K562 (cell line): ENCODE results near the gene P2RY11. TPM values are rescaled to one million over a fixed set of nuclear protein-coding genes. Genes with fewer than 3 reads are reported as not detected.

Experiments used
- ASH1L ChIP-seq: fragments of 450-650 bp; IDR thresholded peaks from 2 replicates; pipeline ENCODE4 v1.6.1; 2018; ENCODE audit warnings: borderline replicate concordance, mild to moderate bottlenecking, low read depth; ENCODE audit not compliant: partially characterized antibody
- BRF1 ChIP-seq: IDR thresholded peaks from 3 replicates; pipeline ENCODE4 v1.6.1; 2011; ENCODE audit warnings: borderline replicate concordance, mild to moderate bottlenecking; ENCODE audit not compliant: insufficient read length; ENCODE audit errors: extremely low read depth
- CEBPG ChIP-seq, 3 experiments: fragments of 200-800 bp in 1 of 3; sonication (Bioruptor generic) in 1 of 3; sonication (generic) in 1 of 3; formaldehyde crosslinking in 1 of 3; IDR thresholded peaks in 2 of 3; conservative IDR thresholded peaks in 1 of 3; 2 replicates each; pipeline versions ENCODE4 v1.6.1 to v1.8.0; 2016 to 2022; ENCODE audit warnings: missing compliant biosample characterization in 2 of 3, missing genetic modification characterization in 2 of 3, mild to moderate bottlenecking in 1 of 3, missing genetic modification reagents in 1 of 3
- ERF ChIP-seq: fragments of 450-650 bp; formaldehyde crosslinking; IDR thresholded peaks from 2 replicates; pipeline ENCODE4 v1.4.0; 2020; ENCODE audit warnings: mild to moderate bottlenecking, mixed read lengths
- ETV6 ChIP-seq, 3 experiments: fragments of 150-350 bp in 1 of 3; sonication (generic) in 1 of 3; formaldehyde crosslinking in 1 of 3; IDR thresholded peaks; 2 replicates each; pipeline versions ENCODE4 v1.6.1 to v1.8.0; 2014 to 2022; ENCODE audit warnings: borderline replicate concordance in 2 of 3, low read depth in 2 of 3, antibody characterized with exemption in 1 of 3, low read length in 1 of 3, mild to moderate bottlenecking in 1 of 3, missing genetic modification reagents in 1 of 3
- FOS ChIP-seq: IDR thresholded peaks from 3 replicates; pipeline ENCODE4 v1.6.1; 2011; ENCODE audit not compliant: insufficient read length; ENCODE audit errors: extremely low read depth
- GTF2E2 ChIP-seq: fragments of 200-800 bp; sonication (Bioruptor generic); IDR thresholded peaks from 2 replicates; pipeline ENCODE4 v1.6.1; 2016; ENCODE audit warnings: missing genetic modification characterization, missing compliant biosample characterization
- MCM7 ChIP-seq, 2 experiments: fragments of 450-650 bp; IDR thresholded peaks; 2 replicates each; pipeline ENCODE4 v1.6.1; 2016 to 2018
- MNT ChIP-seq, 2 experiments: fragments of 450-650 bp; conservative IDR thresholded peaks; 2 replicates each; pipeline ENCODE4 v1.6.1; 2017; ENCODE audit warnings: mild to moderate bottlenecking in 2 of 2, moderate library complexity in 2 of 2
- MTF1 ChIP-seq: fragments of 250-450 bp; sonication (Bioruptor Pico); IDR thresholded peaks from 2 replicates; pipeline ENCODE4 v1.9.0; 2021; ENCODE audit warnings: moderate library complexity, mild to moderate bottlenecking, inconsistent platforms, borderline replicate concordance
- NCOA2 ChIP-seq, 2 experiments: fragments of 450-650 bp; IDR thresholded peaks; 2 replicates each; pipeline ENCODE4 v1.6.1; 2018; ENCODE audit warnings: mild to moderate bottlenecking in 2 of 2, moderate library complexity in 1 of 2; ENCODE audit not compliant: partially characterized antibody in 2 of 2
- NEUROD1 ChIP-seq: fragments of 150-350 bp; IDR thresholded peaks from 2 replicates; pipeline ENCODE4 v1.6.1; 2014; ENCODE audit warnings: borderline replicate concordance, low read length, low read depth; ENCODE audit not compliant: partially characterized antibody
- POLR2AphosphoS2 ChIP-seq: IDR thresholded peaks from 2 replicates; pipeline ENCODE4 v1.6.1; 2012; ENCODE audit warnings: low read length, improper control_type of control experiment
- POLR3A ChIP-seq: IDR thresholded peaks from 2 replicates; pipeline ENCODE4 v1.6.1; 2011; ENCODE audit warnings: borderline replicate concordance, mild to moderate bottlenecking, moderate library complexity; ENCODE audit not compliant: insufficient read length, insufficient read depth; ENCODE audit errors: extremely low read depth
- ZBTB33 ChIP-seq: sonication (generic); formaldehyde crosslinking; IDR thresholded peaks from 2 replicates; pipeline ENCODE4 v1.8.1; 2023; ENCODE audit warnings: mild to moderate bottlenecking, missing genetic modification reagents
- ZNF609 ChIP-seq: sonication (generic); formaldehyde crosslinking; IDR thresholded peaks from 2 replicates; pipeline ENCODE4 v1.8.1; 2023; ENCODE audit warnings: missing genetic modification reagents, mild to moderate bottlenecking, borderline replicate concordance
- polyA plus RNA-seq, 8 experiments: library from polyadenylated mRNA; depleted of rRNA in 4 of 8; stranded (reverse) in 5 of 8; unstranded in 3 of 8; fragments of >200 nt; fragmentation: Nextera tagmentation in 2 of 8; fragmentation: Illumina TruSeq in 1 of 8; extraction: Ambion mirVana in 2 of 8; extraction: Trizol in 1 of 8; gene quantifications; 2 replicates each; pipeline versions ENCODE4 v1.2.1 to v1.2.3, GENCODE V29; 2011 to 2014; ENCODE audit warnings: inconsistent platforms in 1 of 8, missing spikeins in 1 of 8
- total RNA-seq, 7 experiments: library from RNA; depleted of rRNA in 6 of 7; stranded (reverse); fragments of >200 nt in 6 of 7; fragmentation: Illumina TruSeq in 2 of 7; extraction: Trizol in 2 of 7; gene quantifications; 2 replicates each; pipeline versions ENCODE4 v1.2.1 to v1.2.3, GENCODE V29; 2011 to 2021; ENCODE audit warnings: low replicate concordance in 1 of 7

P2RY11 gene
- total and polyA plus RNA-seq, 9 of the 15 experiments (the other 6 are each of a cell fraction or from before 2014, with no cell fraction given), result 0.03 to 10.1 (median 1.5) TPM

- TF ChIP-seq MNT (conservative IDR thresholded peaks at IDR 0.05) (peak; percentile 96 to 99), NEUROD1 (peak; percentile 88), MTF1 (no peak), ERF (CRISPR knock-in tag) (peak; percentile 74; the same call in 1 of the 2 replicates), ZNF609 (no peak), MCM7 (IDR thresholded peaks at IDR 0.05) (no peak), BRF1 (no peak), ZBTB33 (CRISPR knock-in tag) (peak; percentile 9; the same call in 1 of the 2 replicates), FOS (no peak), NCOA2 (IDR thresholded peaks at IDR 0.05; ENCODE audit: partially characterized antibody in 2 of 2) (no peak), GTF2E2 (tag) (no peak), POLR2AphosphoS2 (no peak), POLR3A (no peak), CEBPG (CRISPR knock-in tag; IDR thresholded peaks at IDR 0.05) (no peak), CEBPG (tag; conservative IDR thresholded peaks at IDR 0.05 in 1 of 2, IDR thresholded peaks at IDR 0.05 in 1 of 2) (no peak), ETV6 (IDR thresholded peaks at IDR 0.05; ENCODE audit: borderline replicate concordance in 1 of 2, low read depth in 2 of 2, low read length in 1 of 2) (no peak), ETV6 (CRISPR knock-in tag; IDR thresholded peaks at IDR 0.05; ENCODE audit: borderline replicate concordance) (no peak), ASH1L (no peak)
Measured at GRCh38 chr19:10106100-10106936, 5.2 kb upstream of the P2RY11 start, which contains the start of gene PPAN (continued).
